Measurements from ENCODE around the gene NCAM2.

NCAM2 gene

GRCh38 chr21:21508859-21509258, 510.6 kb downstream of the NCAM2 start:
- Mint-ChIP-seq H3K9me3 (peaks cover 22% of the 10 kb centered on the region), H3K4me3 (no peak overlapping the region), H3K27ac (no peak overlapping the region), H3K36me3 (no peaks in the 10 kb centered on the region), H3K4me1 (no peaks in the 10 kb centered on the region)
- no peak for DNase-seq (ENCODE audit: low spot score in 2 of 2)
- ATAC-seq: no peak

DNA sequence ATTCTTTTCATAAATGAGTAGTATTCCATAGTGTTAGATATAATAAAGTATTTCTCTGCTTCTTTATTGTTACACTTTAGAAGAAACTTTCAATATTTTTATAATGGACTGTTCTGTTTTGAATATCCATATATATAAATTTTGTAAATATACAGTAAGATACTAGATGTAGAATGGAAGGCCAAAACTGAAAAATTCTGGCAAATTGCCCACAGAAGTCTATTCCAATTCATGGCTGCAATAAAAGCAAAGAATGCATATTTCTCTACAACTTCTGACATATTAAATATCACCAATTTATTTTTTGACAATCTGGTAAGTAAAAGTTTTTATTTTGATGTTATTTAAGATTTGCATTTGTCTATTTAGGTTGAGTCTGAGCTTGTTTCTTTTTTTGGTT, 532.5 kb downstream of the NCAM2 start:
- ATAC-seq: no peak
- Mint-ChIP-seq H3K36me3 (no peaks in the 10 kb centered on the region), H3K4me3 (no peak overlapping the region), H3K9me3 (peaks cover 6% of the 10 kb centered on the region), H3K27ac (no peak overlapping the region), H3K4me1 (no peaks in the 10 kb centered on the region)
- no peak for DNase-seq (ENCODE audit: low spot score in 2 of 2)

GRCh38 chr21:21547368-21547953, 549.3 kb downstream of the NCAM2 start:
- no peak for DNase-seq (ENCODE audit: low spot score in 2 of 2)
- Mint-ChIP-seq H3K27ac (no peak overlapping the region), H3K36me3 (no peaks in the 10 kb centered on the region), H3K4me3 (no peak overlapping the region), H3K9me3 (peaks cover 16% of the 10 kb centered on the region), H3K4me1 (no peaks in the 10 kb centered on the region)
- ATAC-seq: no peak

DNA sequence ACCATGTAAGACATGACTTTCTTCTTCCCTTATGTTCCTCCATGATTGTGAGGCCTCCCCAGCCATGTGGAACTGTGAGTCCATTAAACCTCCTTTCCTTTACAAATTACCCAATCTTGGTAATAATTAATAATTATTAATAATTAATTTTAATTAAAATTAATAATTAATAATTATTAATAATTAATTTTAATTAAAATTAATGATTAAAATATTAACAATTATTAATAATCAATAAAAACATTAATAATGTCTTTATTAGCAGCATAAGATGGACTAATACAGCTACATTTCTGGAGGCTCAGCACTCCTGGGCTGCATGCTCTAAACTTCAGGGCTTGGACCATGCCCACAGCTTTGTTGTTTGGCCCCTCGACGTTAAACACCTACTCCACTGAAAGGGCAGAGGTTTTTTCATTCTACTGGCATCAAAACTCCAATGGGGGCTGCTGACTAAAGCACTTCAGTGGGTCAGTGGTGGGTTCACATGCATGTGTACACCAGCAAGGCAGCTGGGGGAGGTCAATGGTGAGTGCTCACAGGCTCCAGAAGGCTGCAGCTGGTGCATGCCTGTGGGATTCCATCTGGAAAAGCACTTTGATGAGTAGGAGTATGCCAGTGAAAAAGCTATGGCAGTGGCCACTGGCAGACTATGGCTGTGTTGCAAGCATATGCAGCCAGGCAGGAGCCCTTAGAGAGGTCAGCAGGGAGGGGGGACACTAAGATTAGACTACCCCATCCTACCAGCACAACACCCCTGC, 561.3 kb downstream of the NCAM2 start:
- H3K9me3 Mint-ChIP-seq: peaks cover 34% of the 10 kb centered on the region
- no peak overlapping the region for H3K4me3 Mint-ChIP-seq
- H3K4me1 Mint-ChIP-seq: no peaks in the 10 kb centered on the region
- no peak for DNase-seq (ENCODE audit: low spot score in 2 of 2)
- no peak for ATAC-seq
- H3K36me3 Mint-ChIP-seq: no peaks in the 10 kb centered on the region
- no peak overlapping the region for H3K27ac Mint-ChIP-seq

Measured in stimulated activated effector memory CD8-positive, alpha-beta T cell treated with anti-CD3 and anti-CD28 coated beads, Interleukin-12 subunit alpha, Interleukin-12 subunit beta, amount 100 ng/mL, for 72 hours (primary cell).